ENCODE measurements around the gene AP1M2. TPM values are rescaled to one million over a fixed set of nuclear protein-coding genes. Genes with fewer than 3 reads are reported as not detected.
A peak's percentile ranks its signal among the peaks of the same experiment; 100 is the strongest.

AP1M2 gene
- polyA plus RNA-seq, 1 donor (not counting 4 experiments of a cell fraction or from before 2014, with no cell fraction given), result 83.1 TPM

DNA sequence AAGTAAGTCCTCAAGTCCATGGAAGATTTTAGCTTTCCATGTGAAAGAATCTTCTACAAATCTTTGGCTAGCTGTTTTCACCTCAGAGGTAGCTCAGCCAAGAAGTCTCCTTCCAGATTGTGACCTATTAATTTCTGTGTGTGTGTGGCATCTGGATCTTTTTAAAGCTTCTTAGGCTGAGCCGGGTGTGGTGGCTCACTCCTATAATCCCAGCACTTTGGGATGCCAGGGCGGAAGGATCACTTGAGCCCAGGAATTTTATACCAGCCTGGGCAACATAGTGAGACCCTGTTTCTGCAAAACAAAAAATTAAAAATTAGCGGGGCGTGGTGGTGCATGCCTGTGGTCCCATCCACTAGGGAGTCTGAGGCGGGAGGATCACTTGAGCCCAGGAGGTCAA lies 24.8 kb upstream of the AP1M2 start:
- FAIRE-seq (no peak), DNase-seq (ENCODE audit: low read depth, low spot score) (no peak)
- Histone ChIP-seq H3K79me2 (ENCODE audit: control insufficient read depth, insufficient read depth, low read length) (no peaks in the 10 kb centered on the region), H3K9ac (ENCODE audit: control insufficient read depth, extremely low read depth, insufficient read depth, low read length) (no peak overlapping the region), H4K20me1 (ENCODE audit: control insufficient read depth, extremely low read depth, insufficient read depth, low read length) (no peaks in the 10 kb centered on the region), H3K4me2 (ENCODE audit: control insufficient read depth, extremely low read depth, insufficient read depth, low read depth, low read length) (no peak overlapping the region), H3K4me3 (ENCODE audit: control insufficient read depth in 2 of 3, extremely low read depth in 1 of 3, insufficient read depth in 2 of 3, low read depth in 1 of 3, low read length in 3 of 3) (no peak overlapping the region), H3K9me1 (ENCODE audit: control insufficient read depth, extremely low read depth, insufficient read depth, low read length) (no peaks in the 10 kb centered on the region), H3K9me3 (ENCODE audit: control insufficient read depth, low read depth, low read length) (no peaks in the 10 kb centered on the region), H2AFZ (ENCODE audit: control insufficient read depth, low read length) (no peak overlapping the region), H3K36me3 (ENCODE audit: control insufficient read depth in 2 of 2, extremely low read depth in 1 of 2, insufficient read depth in 2 of 2, low read length in 2 of 2) (no peaks in the 10 kb centered on the region), H3K4me1 (ENCODE audit: control insufficient read depth, extremely low read depth, insufficient read depth, low read length) (peaks cover 9% of the 10 kb centered on the region), H3K27me3 (ENCODE audit: control insufficient read depth, extremely low read depth, insufficient read depth, low read length) (no peaks in the 10 kb centered on the region), H3K27ac (ENCODE audit: control insufficient read depth, insufficient read depth, low read length) (no peak overlapping the region)
- dilution Hi-C loops (cut with MboI; ENCODE audit: extremely low pct_ligation_motif_present, low sequenced_read_pairs), result no loop called here
- no peak for TF ChIP-seq EZH2 (IDR thresholded peaks at IDR 0.05; ENCODE audit: low read length)
- TF ChIP-seq, protein P1, sequence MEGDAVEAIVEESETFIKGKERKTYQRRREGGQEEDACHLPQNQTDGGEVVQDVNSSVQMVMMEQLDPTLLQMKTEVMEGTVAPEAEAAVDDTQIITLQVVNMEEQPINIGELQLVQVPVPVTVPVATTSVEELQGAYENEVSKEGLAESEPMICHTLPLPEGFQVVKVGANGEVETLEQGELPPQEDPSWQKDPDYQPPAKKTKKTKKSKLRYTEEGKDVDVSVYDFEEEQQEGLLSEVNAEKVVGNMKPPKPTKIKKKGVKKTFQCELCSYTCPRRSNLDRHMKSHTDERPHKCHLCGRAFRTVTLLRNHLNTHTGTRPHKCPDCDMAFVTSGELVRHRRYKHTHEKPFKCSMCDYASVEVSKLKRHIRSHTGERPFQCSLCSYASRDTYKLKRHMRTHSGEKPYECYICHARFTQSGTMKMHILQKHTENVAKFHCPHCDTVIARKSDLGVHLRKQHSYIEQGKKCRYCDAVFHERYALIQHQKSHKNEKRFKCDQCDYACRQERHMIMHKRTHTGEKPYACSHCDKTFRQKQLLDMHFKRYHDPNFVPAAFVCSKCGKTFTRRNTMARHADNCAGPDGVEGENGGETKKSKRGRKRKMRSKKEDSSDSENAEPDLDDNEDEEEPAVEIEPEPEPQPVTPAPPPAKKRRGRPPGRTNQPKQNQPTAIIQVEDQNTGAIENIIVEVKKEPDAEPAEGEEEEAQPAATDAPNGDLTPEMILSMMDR (optimal IDR thresholded peaks at IDR 0.05 in 1 of 3, IDR thresholded peaks at IDR 0.05 in 1 of 3, conservative IDR thresholded peaks at IDR 0.05 in 1 of 3; ENCODE audit: extremely low read depth in 1 of 3, insufficient read depth in 2 of 3, low read length in 3 of 3), result no peak

DNA sequence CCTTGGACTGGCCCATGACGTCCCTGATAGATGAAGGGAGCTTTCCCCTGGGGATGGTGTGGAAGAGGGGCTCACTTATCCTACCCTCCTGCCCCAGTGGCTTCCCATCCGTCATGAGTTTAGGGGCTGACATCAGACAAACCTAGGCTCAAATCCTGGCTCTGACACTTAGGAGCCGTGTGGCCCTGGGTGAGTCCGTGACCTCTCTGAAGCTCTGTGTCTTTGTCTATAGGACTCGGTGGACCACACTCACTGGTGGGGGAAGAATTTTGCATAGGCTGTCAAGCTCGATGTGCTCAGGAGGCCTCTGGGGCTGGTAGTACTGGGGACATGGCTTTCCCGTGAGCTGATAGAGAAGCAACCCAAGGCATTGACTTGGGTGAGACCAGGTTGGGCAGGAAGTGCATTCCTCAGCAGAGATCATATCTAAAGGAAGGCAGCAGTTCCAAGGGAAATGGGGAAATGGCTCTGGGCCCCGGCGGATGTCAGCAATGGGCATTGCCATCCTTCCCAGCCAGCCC lies 17.4 kb upstream of the AP1M2 start:
- Histone ChIP-seq H3K27me3 (ENCODE audit: control insufficient read depth, extremely low read depth, insufficient read depth, low read length) (no peaks in the 10 kb centered on the region), H3K27ac (ENCODE audit: control insufficient read depth, insufficient read depth, low read length) (peak overlapping the region; percentile 56), H3K4me3 (ENCODE audit: control insufficient read depth in 2 of 3, extremely low read depth in 1 of 3, insufficient read depth in 2 of 3, low read depth in 1 of 3, low read length in 3 of 3) (peak overlapping the region in 2 of 3 experiments; percentile 5 to 15), H2AFZ (ENCODE audit: control insufficient read depth, low read length) (peak overlapping the region; percentile 48), H3K79me2 (ENCODE audit: control insufficient read depth, insufficient read depth, low read length) (peaks cover 2% of the 10 kb centered on the region), H4K20me1 (ENCODE audit: control insufficient read depth, extremely low read depth, insufficient read depth, low read length) (no peaks in the 10 kb centered on the region), H3K9me3 (ENCODE audit: control insufficient read depth, low read depth, low read length) (no peaks in the 10 kb centered on the region), H3K4me2 (ENCODE audit: control insufficient read depth, extremely low read depth, insufficient read depth, low read depth, low read length) (peak overlapping the region; percentile 95), H3K9ac (ENCODE audit: control insufficient read depth, extremely low read depth, insufficient read depth, low read length) (no peak overlapping the region), H3K9me1 (ENCODE audit: control insufficient read depth, extremely low read depth, insufficient read depth, low read length) (peaks cover 3% of the 10 kb centered on the region), H3K4me1 (ENCODE audit: control insufficient read depth, extremely low read depth, insufficient read depth, low read length) (peaks cover 23% of the 10 kb centered on the region), H3K36me3 (ENCODE audit: control insufficient read depth in 2 of 2, extremely low read depth in 1 of 2, insufficient read depth in 2 of 2, low read length in 2 of 2) (no peaks in the 10 kb centered on the region)
- dilution Hi-C loops (cut with MboI; ENCODE audit: extremely low pct_ligation_motif_present, low sequenced_read_pairs), result no loop called here
- peak; percentile 92 for FAIRE-seq
- TF ChIP-seq, protein P1 (optimal IDR thresholded peaks at IDR 0.05 in 1 of 3, IDR thresholded peaks at IDR 0.05 in 1 of 3, conservative IDR thresholded peaks at IDR 0.05 in 1 of 3; ENCODE audit: extremely low read depth in 1 of 3, insufficient read depth in 2 of 3, low read length in 3 of 3), result no peak
- no peak for DNase-seq (ENCODE audit: low read depth, low spot score)

Measured in keratinocyte (primary cell).